Activated naive CD4-positive, alpha-beta T cell treated with anti-CD3 and anti-CD28 coated beads, Interleukin-2, amount 50 U/mL, for 16 hours (primary cell): ENCODE results near the gene MS4A6E.

Experiments
- DNase-seq: peaks from one replicate; pipeline ENCODE4 v3.0.0-alpha.2; 2020

MS4A6E gene

GRCh38 chr11:60377401-60378136 lies 50.5 kb downstream of the MS4A6E start:
- DNase-seq = no peak

GRCh38 chr11:60378354-60378753 lies 51.3 kb downstream of the MS4A6E start, which contains the start of gene MS4A7:
Gene MS4A7, plus strand, starts transcription at chr11:60378532. Its CDS starts 4,610 bp downstream, at chr11:60383142.
- no peak for DNase-seq

GRCh38 chr11:60389279-60389910 lies 62.3 kb downstream of the MS4A6E start:
- DNase-seq = no peak

GRCh38 chr11:60390419-60390818 lies 63.4 kb downstream of the MS4A6E start:
- DNase-seq = no peak
